ENCODE results near the gene LRBA.
"Not testable (repeated sequence)": the region's sequence is repeated elsewhere in the genome, so short reads cannot be mapped to it uniquely, and the experiment has no call there.

LRBA gene

DNA sequence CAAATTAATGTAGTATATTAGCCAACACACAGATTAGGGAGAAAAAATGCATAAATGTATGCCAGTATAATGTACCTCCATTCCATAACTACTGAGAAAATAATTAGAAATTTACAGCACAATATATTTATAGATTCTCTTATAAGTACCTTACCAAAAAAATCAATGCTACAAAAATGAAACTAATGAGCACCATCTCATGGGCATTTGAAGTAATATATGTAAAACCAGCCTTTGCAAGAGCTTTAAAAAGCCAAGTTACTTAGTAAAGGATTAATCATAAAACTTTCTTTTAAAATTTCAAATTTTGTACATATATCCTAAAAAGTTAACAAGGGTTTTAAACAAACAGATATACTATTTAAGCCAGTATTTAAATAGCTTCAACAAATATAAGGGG is 43.2 kb downstream of the LRBA start:
- DNase-seq, result no peak

DNA sequence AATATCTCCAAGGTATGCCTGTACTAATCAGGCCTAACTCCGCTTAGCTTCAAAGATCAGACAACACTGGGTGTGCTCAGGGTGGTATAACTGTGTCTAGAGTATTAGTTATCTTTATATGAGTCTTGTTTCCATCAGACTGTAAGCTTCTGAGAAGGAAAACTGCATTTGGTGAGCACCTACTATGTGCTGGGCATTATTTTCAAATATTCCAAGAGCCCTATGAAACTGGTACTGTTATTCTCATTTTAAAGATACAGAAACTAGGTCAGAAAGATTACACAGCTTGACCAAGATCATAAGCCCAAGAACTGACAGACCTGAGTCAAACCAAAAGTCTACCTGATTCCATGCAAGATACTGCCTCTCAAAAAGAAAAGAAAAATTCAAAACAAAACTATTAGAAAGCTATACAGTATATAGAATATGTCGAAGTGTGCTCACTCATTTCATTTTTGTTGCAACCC is 44.4 kb downstream of the LRBA start:
- DNase-seq, result no peak

DNA sequence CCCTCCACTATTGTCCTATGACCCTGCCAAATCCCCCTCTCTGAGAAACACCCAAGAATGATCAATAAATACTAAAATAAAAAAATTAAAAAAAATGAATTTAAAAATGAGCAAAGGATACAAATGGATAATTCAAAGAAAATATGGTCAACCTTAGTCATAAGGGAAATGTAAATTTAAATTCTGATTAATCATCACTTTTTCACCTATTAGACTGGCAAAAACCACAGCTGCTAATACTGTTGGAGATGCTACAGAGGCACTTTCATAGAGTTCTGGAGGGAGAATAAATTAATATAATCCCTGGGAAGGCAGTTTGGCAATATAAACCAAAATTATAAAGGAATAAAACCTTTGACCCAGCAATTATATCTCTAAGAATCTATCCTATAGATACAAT is 50.3 kb downstream of the LRBA start:
- DNase-seq, result no peak

GRCh38 chr4:150963602-150964345 is 51.3 kb downstream of the LRBA start:
- not testable (repeated sequence) for DNase-seq

DNA sequence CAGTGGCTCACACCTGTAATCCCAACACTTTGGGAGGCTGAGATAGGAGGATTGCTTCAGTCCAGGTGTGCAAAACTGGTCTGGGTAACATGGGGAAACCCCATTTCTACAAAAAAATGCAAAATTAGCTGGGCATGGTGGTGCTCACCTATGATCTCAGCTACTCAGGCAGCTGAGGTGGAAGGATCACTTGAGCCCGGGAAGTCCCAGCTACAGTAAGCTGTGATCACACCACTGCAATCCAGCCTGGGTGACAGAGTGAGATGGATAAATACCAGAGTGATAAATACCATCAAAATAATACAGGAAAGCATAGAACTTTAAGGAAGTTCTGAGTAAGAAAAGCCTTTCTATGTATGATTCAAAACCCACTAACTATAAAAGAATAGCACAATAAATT is 52.8 kb downstream of the LRBA start:
- no peak for DNase-seq

DNA sequence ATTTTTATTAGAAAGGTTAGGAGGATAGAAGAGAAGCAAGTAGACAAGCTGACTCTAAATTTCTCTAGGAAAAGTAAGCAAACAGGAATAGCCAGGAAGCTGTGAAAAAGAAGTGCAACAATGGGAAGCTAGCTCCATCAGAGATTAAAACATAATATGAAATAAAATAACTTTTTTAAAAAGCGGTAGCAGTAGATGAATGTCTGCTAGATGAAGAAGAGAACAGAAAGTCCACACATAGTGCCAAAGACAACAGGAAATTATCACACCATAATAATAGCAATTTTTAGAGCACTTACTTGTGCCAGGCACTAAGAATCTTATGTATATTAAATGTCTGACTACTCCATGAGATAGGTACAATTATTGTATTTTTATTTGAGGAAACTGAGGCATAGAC is 53.5 kb downstream of the LRBA start:
- DNase-seq, result no peak

DNA sequence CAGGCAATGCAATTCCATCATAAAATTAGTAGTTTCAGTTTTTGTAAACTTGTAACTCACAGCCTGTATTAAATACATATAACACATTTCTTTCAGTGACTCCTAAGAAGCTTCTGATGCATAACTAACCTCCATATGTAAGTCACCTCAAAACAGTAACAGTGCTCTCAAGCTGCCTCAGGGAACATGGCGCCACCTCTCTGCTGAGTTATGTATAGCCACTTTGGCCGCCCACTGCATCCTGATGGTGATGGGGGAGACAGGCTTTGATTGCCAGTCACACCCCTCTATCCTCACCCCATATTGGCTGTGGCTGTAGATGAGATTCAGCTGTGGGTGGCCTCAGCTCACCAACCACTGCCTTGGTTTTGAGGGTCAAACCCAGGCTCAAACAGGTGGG is 54.3 kb downstream of the LRBA start:
- no peak for DNase-seq

DNA sequence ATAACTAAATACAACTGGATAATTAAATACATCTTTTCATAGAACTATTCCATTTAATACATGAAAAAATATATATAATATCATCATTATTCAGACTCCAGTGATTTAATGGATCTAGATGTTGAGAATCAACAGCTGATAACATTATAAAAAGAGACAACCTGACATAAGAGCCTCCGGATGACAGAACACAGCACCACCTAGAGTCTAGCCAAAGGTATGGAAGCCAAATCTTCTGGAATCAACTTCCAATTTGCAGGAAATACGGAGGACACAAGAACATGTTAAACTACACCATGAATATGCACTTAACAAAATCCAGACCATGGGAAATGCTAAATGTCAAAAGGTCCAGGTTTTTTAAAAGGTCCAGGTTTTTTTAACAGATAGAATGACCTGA is 55.0 kb downstream of the LRBA start:
- no peak for DNase-seq

- DNase-seq, result not testable (repeated sequence)
Observed at GRCh38 chr4:150957981-150958380, 57.1 kb downstream of the LRBA start.

- not testable (repeated sequence) for DNase-seq
Observed at GRCh38 chr4:150957095-150957494, 58.0 kb downstream of the LRBA start.

DNA sequence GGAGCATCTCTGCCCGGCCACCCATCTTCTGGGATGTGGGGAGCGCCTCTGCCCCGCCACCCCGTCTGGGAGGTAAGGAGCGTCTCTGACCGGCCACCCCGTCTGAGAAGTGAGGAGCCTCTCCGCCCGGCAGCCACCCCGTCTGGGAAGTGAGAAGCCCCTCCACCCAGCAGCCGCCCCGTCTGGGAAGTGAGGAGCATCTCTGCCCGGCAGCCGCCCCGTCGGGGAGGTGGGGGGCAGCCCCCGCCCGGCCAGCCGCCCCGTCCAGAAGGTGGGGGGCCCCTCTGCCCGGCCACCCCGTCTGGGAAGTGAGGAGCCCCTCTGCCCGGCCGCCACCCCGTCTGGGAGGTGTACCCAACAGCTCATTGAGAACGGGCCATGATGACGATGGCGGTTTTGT is 61.2 kb downstream of the LRBA start:
- DNase-seq, result not testable (repeated sequence)

- DNase-seq, result no peak
Observed at GRCh38 chr4:150952167-150952845, 62.8 kb downstream of the LRBA start.

DNA sequence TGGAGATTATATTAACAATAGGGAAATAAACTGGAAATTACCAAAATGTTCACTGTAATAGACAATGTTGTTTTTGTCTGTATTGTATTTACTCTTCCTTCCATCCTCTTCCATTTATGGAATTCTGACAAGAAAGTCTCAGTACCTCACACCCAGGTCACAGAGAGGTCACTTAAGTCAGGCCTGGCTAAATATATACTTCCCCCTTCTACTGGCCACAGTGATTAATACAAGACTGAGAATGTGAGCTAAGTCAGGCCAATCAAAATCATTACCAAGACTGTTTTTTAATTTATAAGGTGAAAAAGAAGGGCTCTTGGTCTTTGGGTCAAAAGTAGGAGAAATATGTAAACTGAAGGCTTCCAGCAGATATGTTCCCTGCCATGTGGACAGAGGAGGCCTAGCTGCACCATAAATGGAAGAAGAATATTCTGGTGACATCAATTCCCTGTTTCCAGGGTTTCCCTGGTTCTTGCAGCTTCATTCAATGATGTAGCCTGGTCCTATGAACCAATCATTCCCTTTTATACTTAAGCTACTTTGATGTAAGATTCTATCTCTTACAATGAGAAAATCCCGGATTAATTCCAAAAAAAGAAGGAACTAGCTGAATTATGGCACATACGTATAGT is 64.3 kb downstream of the LRBA start:
- DNase-seq, result no peak

DNA sequence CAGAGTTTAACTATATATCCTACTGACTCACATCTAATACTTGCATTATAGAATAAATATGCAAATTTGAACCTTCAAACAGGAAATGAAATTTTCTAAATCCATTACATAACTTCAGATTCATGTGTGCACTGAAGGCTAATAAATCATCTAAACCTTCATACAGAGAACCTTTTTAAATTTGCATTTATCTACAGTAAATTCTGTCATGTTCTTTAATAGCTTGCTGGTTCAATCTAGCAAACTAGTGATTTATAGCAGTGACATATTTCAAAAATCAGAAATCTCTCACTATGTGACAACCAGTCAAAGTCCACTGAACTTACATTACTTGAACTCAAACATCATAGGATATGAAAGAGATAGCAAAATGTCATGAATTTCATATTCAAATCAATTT is 65.1 kb downstream of the LRBA start:
- DNase-seq, result no peak

GRCh38 chr4:150949342-150949741 is 65.7 kb downstream of the LRBA start:
- DNase-seq, result no peak

GRCh38 chr4:150948710-150949109 is 66.4 kb downstream of the LRBA start:
- no peak for DNase-seq

DNA sequence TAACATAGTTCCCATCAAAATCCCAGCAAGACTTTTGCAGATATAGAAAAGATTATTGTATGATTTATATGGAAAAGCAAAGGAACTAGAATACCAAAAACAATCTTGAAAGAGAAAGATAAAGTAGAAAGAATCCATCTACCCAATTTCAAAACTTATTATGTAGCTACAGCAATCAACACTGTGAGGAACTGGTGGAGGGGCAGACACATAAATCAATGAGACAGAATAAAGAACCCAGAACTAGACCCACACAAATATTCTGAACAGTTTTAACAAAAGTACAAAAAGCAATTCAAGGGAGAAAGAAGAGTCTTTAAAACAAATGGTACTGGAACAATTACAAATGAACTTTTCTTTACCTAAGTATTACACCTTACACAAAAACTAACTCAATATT is 67.0 kb downstream of the LRBA start:
- DNase-seq, result no peak

DNA sequence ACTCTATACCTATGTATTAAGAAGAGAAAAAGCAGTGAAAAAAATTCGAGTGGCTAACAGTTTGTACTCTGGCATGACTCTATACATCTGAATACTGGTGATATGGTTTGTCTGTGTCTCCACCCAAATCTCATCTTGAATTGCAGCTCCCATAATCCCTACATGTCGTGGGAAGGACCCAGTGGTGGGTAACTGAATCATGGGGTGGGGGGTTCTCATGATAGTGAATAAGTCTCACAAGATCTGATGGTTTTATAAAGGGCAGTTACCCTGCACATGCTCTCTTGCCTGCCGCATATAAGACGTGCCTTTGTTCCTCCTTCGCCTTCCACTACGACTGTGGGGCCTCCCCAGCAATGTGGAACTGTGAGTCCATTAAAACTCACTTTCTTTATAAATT is 70.4 kb downstream of the LRBA start:
- DNase-seq, result no peak

- DNase-seq, result no peak
Observed at GRCh38 chr4:150943818-150944217, 71.3 kb downstream of the LRBA start.

- DNase-seq, result no peak
Observed at GRCh38 chr4:150943126-150943525, 72.0 kb downstream of the LRBA start.

DNA sequence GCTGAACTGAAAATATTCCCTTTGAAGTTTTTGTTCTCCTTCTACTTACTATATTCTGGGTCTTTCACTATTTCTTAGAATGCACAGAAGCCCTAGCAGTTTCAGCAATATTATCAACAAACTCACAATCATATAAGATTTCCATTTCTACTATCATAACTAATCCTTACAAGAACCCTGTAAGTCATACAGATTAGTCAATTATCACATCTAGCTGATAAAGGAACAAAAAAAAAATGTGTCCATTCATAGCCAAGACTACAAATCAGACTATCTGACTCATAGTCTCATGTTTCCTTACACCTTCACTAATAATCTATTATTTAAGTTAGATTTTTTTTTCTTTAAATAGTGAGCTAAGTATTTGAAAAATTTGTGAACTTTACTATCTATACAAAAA is 72.5 kb downstream of the LRBA start:
- DNase-seq, result no peak

DNA sequence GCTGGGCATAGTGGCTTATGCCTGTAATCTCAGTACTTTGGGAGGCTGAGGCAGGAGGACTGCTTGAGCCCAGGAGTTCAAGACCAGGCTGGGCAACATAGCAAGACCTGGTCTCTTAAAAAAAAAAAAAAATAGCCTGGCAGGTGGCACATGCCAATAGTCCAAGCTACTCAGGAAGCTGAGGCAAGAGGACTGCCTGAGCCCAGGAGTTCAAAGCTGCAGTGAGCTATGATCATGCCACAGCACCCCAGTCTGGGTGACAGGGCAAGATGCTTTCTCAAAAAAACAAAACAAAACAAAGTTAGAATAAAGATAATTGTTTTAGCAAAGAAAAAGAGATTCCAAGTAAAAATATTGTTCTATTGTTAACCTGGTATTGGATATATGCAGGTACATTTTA is 75.0 kb downstream of the LRBA start:
- DNase-seq, result no peak

DNA sequence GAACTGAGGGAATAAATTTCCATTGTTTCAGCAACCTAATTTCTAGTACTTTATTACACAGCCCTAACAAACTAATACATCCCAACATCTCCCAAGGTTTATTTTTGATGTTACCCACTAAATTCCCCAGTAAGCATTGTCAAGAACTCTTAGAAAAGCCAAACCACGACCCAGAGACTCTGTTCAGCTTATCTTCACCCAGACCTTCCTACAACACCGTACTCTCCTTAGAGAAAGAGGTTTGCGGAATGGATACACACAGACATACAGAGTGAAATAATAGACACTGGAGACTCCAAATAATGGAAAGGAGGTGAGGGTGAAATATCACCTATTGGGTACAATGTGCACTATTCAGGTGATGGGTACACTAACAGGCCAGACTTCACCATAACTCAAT is 75.6 kb downstream of the LRBA start:
- DNase-seq, result no peak

DNA sequence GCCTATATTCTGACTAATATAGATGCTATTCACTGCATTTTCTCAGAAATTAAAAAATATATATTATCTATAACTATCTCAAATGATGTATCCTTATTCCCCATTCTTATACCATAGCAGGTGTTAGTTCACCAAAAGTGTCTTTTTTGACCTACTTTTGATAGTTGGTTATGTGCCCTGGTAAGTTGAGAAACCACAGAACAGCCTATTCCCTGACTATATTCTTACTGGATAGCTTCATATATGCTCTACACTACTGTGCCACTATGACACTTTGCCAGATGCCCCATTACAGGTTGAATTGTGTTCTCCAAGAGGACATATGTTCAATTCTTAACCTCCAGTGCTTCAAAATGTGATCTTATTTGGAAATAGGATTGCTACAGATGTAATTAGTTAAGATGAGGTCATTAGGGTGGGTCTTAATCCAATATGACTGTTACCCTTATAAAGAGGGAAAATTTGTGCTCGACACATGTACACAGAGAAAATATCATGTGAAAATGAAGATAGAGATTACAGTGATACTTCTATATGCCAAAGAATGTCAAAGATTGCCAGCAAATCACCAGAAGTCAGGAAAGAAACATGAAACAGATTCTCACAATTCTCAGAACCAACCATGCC is 76.1 kb downstream of the LRBA start:
- DNase-seq, result no peak

Measured in femur (tissue), 1 donor.